CD4-positive, CD25-positive, alpha-beta regulatory T cell (primary cell): ENCODE data around the gene PPIP5K2. TPM values are rescaled to one million over a fixed set of nuclear protein-coding genes. Genes with fewer than 3 reads are reported as not detected.

ENCODE experiments used
- ATAC-seq, 2 donors: fragments of 150-1000 bp; cut with Tn5 transposase; one replicate each; pipeline ENCODE4 v1.10.0; 2021; ENCODE audit warnings: low read depth in 2 of 2, moderate number of reproducible peaks in 2 of 2, moderate library complexity in 1 of 2
- DNase-seq, 3 donors: peaks; one replicate each; pipeline versions ENCODE4 v3.0.0 to v3.0.0-alpha.2; 2012 to 2022; ENCODE audit warnings: mixed read lengths in 1 of 3
- H3K27ac ChIP-seq: one replicate; pipeline ENCODE4 v1.7.0; 2013; ENCODE audit warnings: mild to moderate bottlenecking, low read length; ENCODE audit not compliant: insufficient read depth, poor library complexity, severe bottlenecking
- H3K27me3 ChIP-seq: one replicate; pipeline ENCODE4 v1.7.0; 2013; ENCODE audit warnings: low read length; ENCODE audit not compliant: control insufficient read depth, insufficient read depth
- H3K36me3 ChIP-seq: one replicate; pipeline ENCODE4 v1.7.0; 2013; ENCODE audit warnings: mild to moderate bottlenecking, low read length, moderate library complexity; ENCODE audit not compliant: control insufficient read depth, insufficient read depth
- H3K4me1 ChIP-seq: 2 replicates; pipeline ENCODE4 v1.7.0; 2013; ENCODE audit warnings: mild to moderate bottlenecking, low read length; ENCODE audit not compliant: insufficient read depth, control insufficient read depth, poor library complexity, severe bottlenecking
- H3K4me3 ChIP-seq: one replicate; pipeline ENCODE4 v1.7.0; 2013; ENCODE audit warnings: low read depth, mild to moderate bottlenecking, low read length, moderate library complexity
- H3K9me3 ChIP-seq, 2 experiments: 1 replicate in 1 of 2; 2 replicates in 1 of 2; pipeline ENCODE4 v1.7.0; 2013; ENCODE audit warnings: low read length in 2 of 2, mild to moderate bottlenecking in 1 of 2, moderate library complexity in 1 of 2; ENCODE audit not compliant: control insufficient read depth in 2 of 2
- H3K27ac Mint-ChIP-seq, 3 donors: one replicate each; pipeline ENCODE4 v1.8.0; 2020 to 2022; ENCODE audit warnings: mild to moderate bottlenecking in 3 of 3, mixed read lengths in 3 of 3, moderate library complexity in 2 of 3
- H3K27me3 Mint-ChIP-seq: one replicate; pipeline ENCODE4 v1.8.0; 2022; ENCODE audit warnings: mild to moderate bottlenecking, mixed read lengths
- H3K36me3 Mint-ChIP-seq: one replicate; pipeline ENCODE4 v1.8.0; 2020; ENCODE audit warnings: mixed read lengths
- H3K4me1 Mint-ChIP-seq, 4 donors: one replicate each; pipeline ENCODE4 v1.8.0; 2020 to 2022; ENCODE audit warnings: mixed read lengths in 4 of 4, mild to moderate bottlenecking in 1 of 4
- H3K4me3 Mint-ChIP-seq, 4 donors: one replicate each; pipeline ENCODE4 v1.8.0; 2020 to 2022; ENCODE audit warnings: mild to moderate bottlenecking in 4 of 4, mixed read lengths in 4 of 4, moderate library complexity in 3 of 4
- H3K9me3 Mint-ChIP-seq, 7 donors: one replicate each; pipeline ENCODE4 v1.8.0; 2020 to 2022; ENCODE audit warnings: mixed read lengths in 7 of 7, mild to moderate bottlenecking in 3 of 7, moderate library complexity in 2 of 7
- polyA plus RNA-seq, 4 donors: library from polyadenylated mRNA; unstranded; fragments of 300-500 nt; fragmentation: Illumina TruSeq; gene quantifications; one replicate each; pipeline ENCODE4 v1.2.3, GENCODE V29; 2021
- total RNA-seq: library from RNA; stranded (reverse); gene quantifications from one replicate; pipeline ENCODE4 v1.2.3, GENCODE V29; 2022

The PPIP5K2 gene
- total and polyA plus RNA-seq, 5 donors from 2014 or later: 23.9 to 47.5 (median 24.3) TPM

- Histone ChIP-seq H3K27me3 (peaks cover 11% of the 10 kb centered on the region), H3K27ac (no peak overlapping the region), H3K36me3 (no peaks in the 10 kb centered on the region), H3K4me1 (no peaks in the 10 kb centered on the region), H3K9me3 (no peaks in the 10 kb centered on the region), H3K4me3 (no peak overlapping the region)
- Mint-ChIP-seq H3K4me3 (no peak overlapping the region), H3K27me3 (peaks cover 27% of the 10 kb centered on the region), H3K27ac (no peak overlapping the region), H3K4me1 (no peaks in the 10 kb centered on the region), H3K36me3 (no peaks in the 10 kb centered on the region), H3K9me3 (peaks cover 0 to 2% (median 0%) of the 10 kb centered on the region in 7 donors)
- DNase-seq (peak in 2 of 3 donors; percentile 43 to 53), ATAC-seq (peak; percentile 64 to 65)
Observed at GRCh38 chr5:103232393-103232999, 112.4 kb downstream of the PPIP5K2 start.

- no peaks in the 10 kb centered on the region for H3K36me3 ChIP-seq
- H3K27ac ChIP-seq: no peak overlapping the region
- H3K4me3 ChIP-seq: no peak overlapping the region
- H3K4me1 Mint-ChIP-seq: no peaks in the 10 kb centered on the region
- peaks cover 16% of the 10 kb centered on the region for H3K27me3 ChIP-seq
- H3K9me3 Mint-ChIP-seq: peaks cover 0 to 5% (median 0%) of the 10 kb centered on the region in 7 donors
- H3K36me3 Mint-ChIP-seq: no peaks in the 10 kb centered on the region
- H3K4me3 Mint-ChIP-seq: no peak overlapping the region
- ATAC-seq (no peak), DNase-seq (no peak)
- peaks cover 19% of the 10 kb centered on the region for H3K27me3 Mint-ChIP-seq
- no peak overlapping the region for H3K27ac Mint-ChIP-seq
- H3K4me1 ChIP-seq: no peaks in the 10 kb centered on the region
- peaks cover 5% of the 10 kb centered on the region in 2 experiments for H3K9me3 ChIP-seq
Observed at GRCh38 chr5:103234239-103234975, 114.3 kb downstream of the PPIP5K2 start.

- Histone ChIP-seq H3K4me3 (no peak overlapping the region), H3K27me3 (peaks cover 19% of the 10 kb centered on the region), H3K9me3 (peaks cover 9 to 14% of the 10 kb centered on the region in 2 experiments), H3K4me1 (no peaks in the 10 kb centered on the region), H3K27ac (no peak overlapping the region), H3K36me3 (no peaks in the 10 kb centered on the region)
- H3K9me3 Mint-ChIP-seq: peaks cover 0 to 11% (median 5%) of the 10 kb centered on the region in 7 donors
- H3K4me1 Mint-ChIP-seq: no peaks in the 10 kb centered on the region
- ATAC-seq (no peak), DNase-seq (no peak)
- peaks cover 24% of the 10 kb centered on the region for H3K27me3 Mint-ChIP-seq
- H3K4me3 Mint-ChIP-seq: no peak overlapping the region
- no peaks in the 10 kb centered on the region for H3K36me3 Mint-ChIP-seq
- H3K27ac Mint-ChIP-seq: no peak overlapping the region
Observed at GRCh38 chr5:103235891-103236290, 115.8 kb downstream of the PPIP5K2 start.

DNA sequence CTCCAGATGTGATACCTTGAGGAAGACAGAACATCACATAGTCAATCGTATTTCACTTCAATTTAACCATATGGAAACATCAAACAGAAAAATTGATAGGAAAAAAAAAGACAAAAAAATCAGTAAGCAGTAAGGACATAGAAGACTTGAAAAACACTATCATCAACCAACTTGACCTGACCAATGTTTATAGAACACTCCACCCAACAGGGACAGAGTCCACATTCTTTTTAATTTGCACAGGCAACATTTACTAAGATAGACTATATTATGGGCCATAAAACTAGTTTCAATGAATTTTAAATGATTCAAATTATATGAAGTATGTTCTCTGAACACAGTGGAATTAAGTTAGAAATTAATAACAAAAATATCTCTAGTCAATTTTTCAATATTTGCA is 117.7 kb downstream of the PPIP5K2 start:
- Mint-ChIP-seq H3K9me3 (peaks cover 1 to 11% (median 5%) of the 10 kb centered on the region in 7 donors), H3K27me3 (peaks cover 25% of the 10 kb centered on the region), H3K4me1 (no peaks in the 10 kb centered on the region), H3K36me3 (no peaks in the 10 kb centered on the region), H3K27ac (no peak overlapping the region), H3K4me3 (no peak overlapping the region)
- ATAC-seq (no peak), DNase-seq (no peak)
- Histone ChIP-seq H3K9me3 (peaks cover 9 to 14% of the 10 kb centered on the region in 2 experiments), H3K27me3 (peaks cover 25% of the 10 kb centered on the region), H3K36me3 (no peaks in the 10 kb centered on the region), H3K27ac (no peak overlapping the region), H3K4me1 (no peaks in the 10 kb centered on the region), H3K4me3 (no peak overlapping the region)

DNA sequence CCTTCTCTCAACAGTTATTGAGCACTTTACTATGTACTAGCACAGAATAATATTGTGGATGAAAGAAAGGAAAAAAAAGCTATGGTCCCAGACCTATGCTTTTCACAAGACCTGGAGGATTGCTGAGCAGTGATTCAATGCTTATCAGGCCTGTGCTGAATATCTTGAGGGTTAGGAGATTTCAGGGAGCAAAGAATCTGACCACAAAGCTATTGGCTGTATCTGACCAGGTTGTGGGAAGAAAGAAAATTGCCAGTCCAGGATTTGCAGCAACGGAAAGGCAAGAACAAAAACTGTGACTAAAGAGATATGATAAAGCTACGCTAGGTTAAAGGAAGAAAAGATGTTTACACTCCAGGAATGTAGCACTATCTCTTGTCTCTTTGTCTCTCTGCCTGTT is 123.6 kb downstream of the PPIP5K2 start:
- peaks cover 40% of the 10 kb centered on the region for H3K27me3 ChIP-seq
- H3K4me3 Mint-ChIP-seq: no peak overlapping the region
- H3K9me3 Mint-ChIP-seq: peaks cover 1 to 11% (median 5%) of the 10 kb centered on the region in 7 donors
- peaks cover 70% of the 10 kb centered on the region for H3K27me3 Mint-ChIP-seq
- H3K27ac Mint-ChIP-seq: no peak overlapping the region
- peaks cover 0 to 4% (median 3%) of the 10 kb centered on the region in 4 donors for H3K4me1 Mint-ChIP-seq
- DNase-seq: no peak
- H3K4me3 ChIP-seq: no peak overlapping the region
- H3K36me3 ChIP-seq: no peaks in the 10 kb centered on the region
- peaks cover 9 to 14% of the 10 kb centered on the region in 2 experiments for H3K9me3 ChIP-seq
- H3K4me1 ChIP-seq: no peaks in the 10 kb centered on the region
- H3K27ac ChIP-seq: no peak overlapping the region
- no peak for ATAC-seq
- H3K36me3 Mint-ChIP-seq: no peaks in the 10 kb centered on the region

GRCh38 chr5:103244398-103244797 is 124.3 kb downstream of the PPIP5K2 start:
- no peak for ATAC-seq
- H3K4me3 Mint-ChIP-seq: no peak overlapping the region
- peaks cover 77% of the 10 kb centered on the region for H3K27me3 Mint-ChIP-seq

DNA sequence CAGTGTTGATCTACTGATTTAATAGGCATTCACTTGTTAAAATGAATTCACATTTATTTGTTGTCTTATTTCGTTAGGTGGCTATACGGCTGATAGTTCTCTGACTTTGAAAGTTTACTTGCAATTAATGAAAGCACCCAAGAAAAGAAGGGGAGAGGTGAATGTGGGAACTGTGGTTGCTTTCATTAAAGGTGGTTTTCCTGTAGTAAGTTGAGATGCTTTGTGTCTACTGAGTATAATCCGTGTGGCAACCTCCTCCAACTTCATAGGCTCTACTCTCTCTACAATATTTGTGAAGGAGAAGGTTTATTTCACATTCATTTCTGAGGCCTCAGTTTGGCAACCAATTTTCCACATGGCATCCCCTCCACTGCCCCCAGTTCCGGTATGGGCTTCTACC is 125.7 kb downstream of the PPIP5K2 start:
- DNase-seq (no peak), ATAC-seq (no peak)
- Mint-ChIP-seq H3K27me3 (peaks cover 81% of the 10 kb centered on the region), H3K36me3 (no peaks in the 10 kb centered on the region), H3K4me1 (peaks cover 0 to 4% (median 3%) of the 10 kb centered on the region in 4 donors), H3K4me3 (no peak overlapping the region), H3K27ac (no peak overlapping the region), H3K9me3 (peaks cover 0 to 6% (median 1%) of the 10 kb centered on the region in 7 donors)
- Histone ChIP-seq H3K9me3 (no peaks in the 10 kb centered on the region), H3K4me1 (no peaks in the 10 kb centered on the region), H3K36me3 (no peaks in the 10 kb centered on the region), H3K4me3 (no peak overlapping the region), H3K27ac (no peak overlapping the region), H3K27me3 (peaks cover 37% of the 10 kb centered on the region)

More at GRCh38 chr5:103244398-103244797, 124.3 kb downstream of the PPIP5K2 start:
- H3K4me1 Mint-ChIP-seq: peaks cover 0 to 4% (median 3%) of the 10 kb centered on the region in 4 donors
- no peaks in the 10 kb centered on the region for H3K4me1 ChIP-seq
- H3K9me3 ChIP-seq: peaks cover 4 to 9% of the 10 kb centered on the region in 2 experiments
- H3K36me3 ChIP-seq: no peaks in the 10 kb centered on the region
- H3K36me3 Mint-ChIP-seq: no peaks in the 10 kb centered on the region
- H3K27ac Mint-ChIP-seq: no peak overlapping the region
- H3K4me3 ChIP-seq: no peak overlapping the region
- no peak overlapping the region for H3K27ac ChIP-seq
- no peak for DNase-seq
- peaks cover 0 to 11% (median 5%) of the 10 kb centered on the region in 7 donors for H3K9me3 Mint-ChIP-seq
- peaks cover 42% of the 10 kb centered on the region for H3K27me3 ChIP-seq
